HG03175 (cell line): Measurements from ENCODE around the gene B3GNT9.

Experiments used
- ATAC-seq: cut with Tn5 transposase; IDR thresholded peaks from one replicate; pipeline ENCODE4 v1.9.1; 2021; ENCODE audit warnings: mild to moderate bottlenecking, moderate library complexity; ENCODE audit not compliant: unreplicated experiment

The B3GNT9 gene

DNA sequence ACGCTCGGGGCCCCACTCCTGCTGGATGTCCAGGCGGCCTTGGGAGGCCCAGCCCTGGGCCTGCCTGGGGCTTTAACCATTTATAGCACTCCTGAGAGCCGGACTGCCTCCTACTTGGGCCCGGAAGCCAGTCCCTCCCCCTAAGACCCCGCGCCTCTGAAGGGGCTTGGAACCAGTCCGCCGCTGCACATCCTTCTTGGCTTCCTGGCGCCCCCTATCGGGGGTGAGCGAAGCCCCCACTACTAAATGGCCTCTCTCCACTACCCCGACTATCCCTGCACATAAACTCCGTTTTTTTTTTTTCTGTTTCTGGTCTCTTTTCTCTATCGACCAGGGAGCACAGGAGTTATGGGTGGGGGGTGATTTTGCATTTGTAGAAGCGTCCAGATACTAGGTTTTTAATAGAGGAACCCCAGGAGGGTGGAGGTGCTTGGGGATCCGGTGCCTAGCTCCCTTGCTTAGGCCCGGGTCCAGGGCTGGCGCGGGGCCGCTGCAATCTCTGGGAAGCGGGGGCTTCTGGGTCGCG lies 18.9 kb upstream of the B3GNT9 start:
- no peak for ATAC-seq

DNA sequence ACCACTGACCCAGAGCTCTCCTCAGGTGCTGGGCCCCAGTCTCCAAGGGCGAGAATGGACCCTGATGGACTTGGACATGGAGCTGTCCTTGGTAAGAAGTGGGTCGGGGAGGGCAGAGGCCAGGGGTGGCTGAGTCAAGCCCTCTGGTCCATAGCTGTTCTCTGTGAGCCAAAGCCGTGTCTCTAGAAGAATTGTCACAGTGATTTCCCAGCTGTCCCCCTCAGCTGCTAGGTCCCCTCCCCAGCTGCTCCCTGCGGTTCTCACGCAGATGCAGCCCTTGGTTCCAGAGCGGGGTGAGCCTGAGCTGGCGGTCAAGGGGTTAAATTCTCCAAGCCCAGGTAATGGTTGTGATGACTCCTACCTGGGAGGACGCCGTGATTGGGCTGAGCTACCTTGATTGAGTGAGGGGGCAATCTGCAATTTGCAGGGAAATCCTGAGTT lies 18.2 kb upstream of the B3GNT9 start:
- no peak for ATAC-seq

DNA sequence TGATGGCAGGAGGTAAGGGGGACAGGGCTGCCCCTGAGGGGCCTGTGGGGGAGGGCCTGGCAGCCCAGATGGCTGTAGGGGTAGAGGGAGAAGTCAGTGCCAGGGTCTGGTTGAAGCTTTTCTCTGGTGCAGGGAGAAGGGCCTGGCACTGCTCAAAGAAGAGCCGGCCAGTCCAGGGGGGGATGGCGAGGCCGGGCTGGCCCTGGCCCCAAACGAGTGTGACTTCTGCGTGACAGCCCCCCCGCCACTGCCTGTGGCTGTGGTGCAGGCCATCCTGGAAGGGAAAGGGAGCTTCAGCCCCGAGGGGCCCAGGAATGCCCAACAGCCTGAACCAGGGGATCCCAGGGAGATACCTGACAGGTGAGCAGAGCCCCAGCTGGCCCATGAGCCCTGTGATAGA lies 16.8 kb upstream of the B3GNT9 start:
- ATAC-seq: no peak

DNA sequence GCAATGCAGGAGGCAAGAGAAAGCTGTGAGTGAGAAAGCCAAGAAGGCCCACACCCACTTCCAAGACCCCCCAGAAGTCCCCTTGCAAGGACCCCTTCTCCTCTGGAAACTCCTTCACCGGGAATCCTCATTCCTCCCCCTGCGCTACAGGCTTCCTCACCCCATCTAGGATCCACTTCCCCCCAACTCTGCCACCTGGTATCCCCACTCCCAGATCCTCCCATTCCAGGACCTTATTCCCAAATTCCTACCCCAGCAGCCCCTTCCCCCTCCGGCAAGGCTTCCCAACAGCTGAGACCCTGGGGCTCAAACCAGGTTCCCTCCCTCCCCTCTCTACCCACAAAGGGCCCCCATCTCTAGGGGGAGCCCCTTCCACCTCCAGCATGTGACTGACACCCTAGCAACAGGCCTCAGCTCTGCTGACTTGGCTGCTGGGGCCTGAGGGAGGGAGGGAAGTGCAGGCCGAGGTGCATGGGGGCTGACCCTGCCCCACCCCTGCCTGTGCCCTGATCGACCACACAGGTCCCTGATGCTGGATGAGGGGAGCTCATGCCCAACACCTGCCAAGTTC lies 15.9 kb upstream of the B3GNT9 start:
- ATAC-seq: no peak

DNA sequence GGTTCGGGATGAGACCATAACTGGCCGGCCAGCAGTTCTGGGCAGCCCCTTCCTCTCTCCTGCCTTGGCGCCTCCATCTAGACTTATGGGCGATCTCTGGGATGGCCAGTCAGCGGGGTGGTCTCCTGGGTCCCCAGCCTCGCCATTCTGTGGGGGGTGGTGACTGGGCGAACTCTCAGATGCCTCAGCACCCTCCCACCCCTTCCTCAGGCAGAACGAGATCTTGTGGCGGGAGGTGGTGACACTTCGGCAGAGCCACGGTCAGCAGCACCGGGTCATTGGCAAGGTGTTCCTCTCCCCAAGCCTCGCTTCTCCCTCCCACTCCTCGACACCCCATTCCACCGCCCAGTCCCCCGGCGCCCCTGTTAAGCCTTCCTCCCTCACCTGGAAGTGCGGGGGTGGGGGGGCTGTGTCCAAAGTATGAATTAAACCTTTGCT lies 15.3 kb upstream of the B3GNT9 start:
- no peak for ATAC-seq

DNA sequence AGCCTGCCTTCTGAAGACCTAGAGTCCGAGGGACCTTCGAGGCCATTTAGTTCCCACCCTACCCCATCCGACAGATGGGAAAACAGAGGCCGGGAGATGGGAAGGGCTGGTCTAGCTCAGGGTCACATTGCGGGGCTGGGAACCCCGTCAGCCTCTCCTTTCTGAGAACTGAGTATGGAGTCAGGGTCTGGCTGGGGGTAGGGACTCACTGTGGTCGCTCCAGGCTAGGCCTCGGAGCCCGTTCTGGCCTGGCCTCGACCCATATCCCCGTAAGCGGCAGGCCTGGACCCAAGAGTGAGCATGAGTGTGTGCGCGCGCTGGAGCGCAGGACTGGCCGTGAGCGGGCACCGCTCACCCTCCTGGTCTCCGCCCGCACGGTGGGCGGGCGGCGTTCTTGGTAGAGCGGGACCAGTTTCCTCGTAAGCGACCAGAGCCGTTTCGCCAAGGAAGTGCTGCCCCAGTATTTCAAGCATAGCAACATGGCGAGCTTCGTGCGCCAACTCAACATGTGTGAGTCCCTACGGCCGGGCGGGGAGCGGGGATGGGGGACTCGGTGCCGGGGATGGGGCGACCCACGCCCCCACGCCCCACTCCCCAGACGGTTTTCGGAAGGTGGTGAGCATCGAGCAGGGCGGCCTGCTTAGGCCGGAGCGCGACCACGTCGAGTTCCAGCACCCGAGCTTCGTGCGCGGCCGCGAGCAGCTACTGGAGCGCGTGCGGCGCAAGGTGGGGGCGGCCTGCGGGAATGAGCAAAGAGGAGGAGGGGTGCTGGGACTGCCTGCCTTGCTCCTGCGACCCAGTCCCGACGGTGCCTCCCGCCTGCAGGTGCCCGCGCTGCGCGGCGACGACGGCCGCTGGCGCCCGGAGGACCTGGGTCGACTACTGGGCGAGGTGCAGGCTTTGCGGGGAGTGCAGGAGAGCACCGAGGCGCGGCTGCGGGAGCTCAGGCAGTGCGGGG lies 14.6 kb upstream of the B3GNT9 start:
- ATAC-seq: no peak

- no peak for ATAC-seq
These were observed 13.8 kb upstream of the B3GNT9 start, which contains the start of gene HSF4 for GRCh38 chr16:67164599-67165061. TSS of gene HSF4 (plus strand) at chr16:67164745. CDS start at chr16:67164812, 67 bp downstream.

DNA sequence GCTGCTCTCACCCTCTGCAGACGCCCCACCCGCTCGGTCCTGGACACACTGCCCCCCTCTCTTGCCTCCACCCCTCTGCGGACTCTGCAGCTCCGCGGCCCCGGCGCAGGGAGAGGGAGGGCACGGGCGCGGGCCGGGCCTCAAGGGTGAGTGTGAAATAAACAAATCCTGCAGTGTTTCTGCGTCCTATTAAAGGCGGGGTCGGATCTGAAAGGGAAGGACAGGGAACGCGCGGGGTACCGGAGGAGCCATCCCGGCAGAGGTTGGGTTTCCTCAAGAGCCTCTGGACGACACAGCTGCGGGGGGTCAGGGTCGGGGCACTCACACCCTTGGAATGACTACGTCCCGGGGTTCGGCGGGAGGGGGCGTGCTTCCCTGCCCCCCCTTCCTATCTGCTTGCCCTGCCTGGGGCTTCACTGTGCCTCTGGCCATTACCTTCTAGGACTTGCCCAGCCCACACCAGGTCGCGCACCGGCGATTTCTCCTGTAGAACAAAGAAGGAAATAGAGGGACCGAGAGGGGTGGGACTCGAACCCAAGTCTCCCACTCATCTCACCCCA lies 13.3 kb upstream of the B3GNT9 start:
- ATAC-seq: no peak

DNA sequence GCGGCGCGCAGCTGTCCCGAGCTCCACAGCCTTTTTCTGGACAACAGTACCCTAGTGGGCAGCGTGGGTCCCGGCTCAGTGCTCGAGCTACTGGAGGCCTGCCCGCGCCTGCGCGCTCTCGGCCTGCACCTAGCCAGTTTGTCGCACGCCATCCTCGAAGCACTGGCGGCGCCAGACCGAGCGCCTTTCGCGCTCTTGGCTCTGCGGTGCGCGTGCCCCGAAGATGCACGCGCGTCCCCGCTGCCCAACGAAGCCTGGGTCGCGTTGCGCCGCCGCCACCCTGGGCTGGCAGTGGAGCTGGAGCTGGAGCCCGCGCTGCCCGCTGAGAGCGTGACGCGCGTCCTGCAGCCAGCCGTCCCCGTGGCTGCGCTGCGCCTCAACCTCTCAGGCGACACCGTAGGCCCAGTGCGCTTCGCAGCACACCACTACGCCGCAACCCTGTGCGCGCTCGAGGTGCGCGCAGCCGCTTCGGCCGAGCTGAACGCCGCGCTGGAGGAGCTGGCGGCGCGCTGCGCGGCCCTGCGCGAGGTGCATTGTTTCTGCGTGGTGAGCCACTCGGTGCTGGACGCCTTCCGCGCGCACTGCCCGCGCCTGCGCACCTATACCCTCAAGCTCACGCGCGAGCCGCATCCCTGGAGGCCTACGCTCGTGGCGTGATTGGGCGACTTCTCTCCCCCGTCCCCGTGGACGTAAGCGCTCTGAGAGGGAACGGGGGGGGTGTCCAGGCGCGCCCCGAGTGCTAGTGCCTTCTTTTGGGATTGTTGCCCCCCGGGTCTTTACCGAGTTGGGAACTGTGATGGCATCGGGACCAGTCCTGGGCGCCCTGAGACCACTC lies 12.6 kb upstream of the B3GNT9 start:
- ATAC-seq: no peak

DNA sequence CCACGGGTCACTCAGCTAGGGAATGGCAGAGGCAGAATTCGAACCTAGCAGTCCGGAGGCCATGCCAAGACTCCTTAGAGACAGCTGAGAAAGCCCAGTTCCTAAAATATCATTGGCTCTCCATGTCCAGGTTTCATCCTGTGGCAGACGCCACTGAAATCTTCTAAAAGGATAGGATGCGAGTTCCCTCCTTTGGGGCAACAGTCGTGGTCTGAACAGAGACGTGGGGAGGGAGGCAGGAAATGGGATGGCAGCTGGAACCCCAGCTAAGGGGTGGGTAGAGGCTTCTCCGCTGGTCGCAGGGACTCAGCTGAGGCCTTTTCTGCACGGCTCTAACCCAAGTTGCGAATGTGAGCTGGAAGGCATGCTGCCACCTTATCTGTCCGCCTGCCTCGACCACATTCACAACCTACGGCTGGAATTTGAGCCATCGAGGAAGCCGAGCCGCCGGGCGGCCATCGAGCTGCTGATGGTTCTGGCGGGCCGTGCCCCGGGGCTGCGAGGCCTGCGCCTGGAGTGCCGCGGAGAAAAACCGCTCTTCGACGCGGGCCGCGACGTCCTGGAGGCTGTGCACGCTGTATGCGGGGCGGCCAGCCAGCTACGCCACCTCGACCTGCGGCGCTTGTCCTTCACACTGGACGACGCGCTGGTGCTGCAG lies 11.8 kb upstream of the B3GNT9 start:
- ATAC-seq: no peak

DNA sequence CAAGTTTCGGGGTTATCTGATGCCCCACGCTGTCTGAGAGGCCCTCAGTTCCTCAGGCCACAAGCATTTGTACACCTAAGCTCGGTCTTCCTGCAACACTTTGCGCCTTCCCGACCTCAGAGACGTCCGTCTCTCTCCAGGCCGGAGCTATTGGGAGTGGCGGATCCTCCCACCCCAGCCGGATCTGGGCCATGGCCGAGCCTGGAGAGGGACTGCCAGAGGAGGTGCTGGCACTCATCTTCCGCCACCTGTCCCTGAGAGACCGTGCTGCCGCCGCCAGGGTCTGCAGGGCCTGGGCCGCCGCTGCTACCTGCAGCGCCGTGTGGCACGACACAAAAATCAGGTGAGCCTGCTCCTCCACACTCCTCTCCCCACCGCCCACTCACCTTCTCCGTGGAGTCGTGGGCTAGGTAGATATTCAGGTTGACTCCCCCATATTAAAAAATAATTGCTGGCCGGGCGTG lies 10.8 kb upstream of the B3GNT9 start:
- no peak for ATAC-seq

DNA sequence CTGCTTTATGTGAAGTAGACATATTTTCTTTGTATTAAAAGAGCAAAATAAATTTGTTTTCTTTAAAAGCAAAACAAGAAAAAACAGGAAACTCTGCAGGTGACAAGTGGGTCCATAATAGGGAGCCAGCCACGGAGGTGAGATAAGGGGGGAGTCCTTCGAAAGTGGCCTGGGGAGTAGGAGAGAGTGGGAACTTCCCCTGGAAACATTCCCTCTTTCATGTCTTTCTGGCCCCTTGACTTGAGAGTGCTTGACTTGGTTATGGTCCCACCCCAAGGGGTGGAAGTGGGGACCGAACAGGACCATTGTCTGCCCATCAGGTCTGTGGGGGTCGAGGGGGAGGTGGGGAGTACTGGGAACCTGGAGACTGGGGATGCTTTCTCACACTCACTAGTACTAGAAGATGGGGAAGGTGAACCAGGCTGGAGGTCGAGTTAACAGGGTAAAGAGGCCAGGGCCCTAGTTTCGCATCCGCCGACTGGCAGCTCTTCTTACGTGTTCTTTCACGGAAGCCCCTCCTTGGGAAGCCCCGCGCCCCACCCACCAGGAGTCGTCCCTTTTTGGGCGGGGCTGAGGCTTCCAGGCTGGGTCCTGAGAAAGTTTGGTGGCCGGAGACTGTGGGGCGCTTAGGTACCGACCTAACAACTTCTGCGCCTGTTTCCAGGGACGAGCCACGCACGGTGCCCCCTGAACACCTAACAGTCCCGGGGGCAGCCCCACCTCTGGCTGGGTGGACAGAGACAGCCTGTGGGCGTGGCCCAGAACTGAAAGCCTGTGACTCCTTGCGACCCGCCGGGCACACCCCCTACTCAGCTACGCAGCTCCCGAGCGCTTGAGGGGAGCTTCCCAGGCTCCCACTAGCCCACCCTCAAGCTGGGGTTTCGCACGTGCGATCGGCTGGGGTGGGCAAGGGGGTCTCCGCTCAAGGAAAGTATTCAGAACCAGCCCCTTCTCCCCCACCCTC lies 8.1 kb upstream of the B3GNT9 start:
- peak; percentile 32 for ATAC-seq

DNA sequence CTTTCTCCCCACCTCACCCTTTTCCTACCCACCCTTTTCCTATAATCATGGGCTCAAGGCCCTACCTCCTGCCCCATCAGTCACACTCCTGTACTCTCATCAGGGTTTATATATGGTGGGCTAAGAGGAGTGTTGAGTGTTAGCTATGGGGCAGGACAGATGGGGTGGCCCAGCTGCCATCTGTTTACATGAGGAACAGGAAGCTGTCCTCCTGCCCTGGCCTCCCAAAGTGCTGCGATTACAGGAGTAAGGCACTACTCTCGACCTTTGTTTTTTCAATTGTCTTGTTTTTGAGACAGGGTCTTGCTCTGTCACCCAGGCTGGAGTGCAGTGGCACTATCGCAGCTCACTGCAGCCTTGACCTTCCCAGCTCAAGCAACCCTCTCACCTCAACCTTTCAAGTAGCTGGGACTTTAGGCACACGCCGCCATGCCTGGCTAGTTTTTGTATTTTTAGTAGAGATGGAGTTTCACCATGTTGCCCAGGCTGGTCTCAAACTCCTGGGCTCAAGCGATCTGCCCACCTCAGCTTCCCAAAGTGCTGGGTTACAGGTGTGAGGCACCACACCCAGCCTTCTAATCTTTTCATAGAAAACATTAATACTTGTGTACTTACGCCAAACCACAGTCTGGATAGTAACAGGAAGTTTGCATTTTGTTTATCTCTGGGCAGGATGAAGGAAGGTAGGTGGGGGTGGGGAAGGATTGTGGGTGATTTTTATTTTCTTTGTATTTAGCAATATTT lies 7.3 kb upstream of the B3GNT9 start:
- ATAC-seq: no peak

- no peak for ATAC-seq
These were observed 6.4 kb upstream of the B3GNT9 start for GRCh38 chr16:67157106-67157748.

DNA sequence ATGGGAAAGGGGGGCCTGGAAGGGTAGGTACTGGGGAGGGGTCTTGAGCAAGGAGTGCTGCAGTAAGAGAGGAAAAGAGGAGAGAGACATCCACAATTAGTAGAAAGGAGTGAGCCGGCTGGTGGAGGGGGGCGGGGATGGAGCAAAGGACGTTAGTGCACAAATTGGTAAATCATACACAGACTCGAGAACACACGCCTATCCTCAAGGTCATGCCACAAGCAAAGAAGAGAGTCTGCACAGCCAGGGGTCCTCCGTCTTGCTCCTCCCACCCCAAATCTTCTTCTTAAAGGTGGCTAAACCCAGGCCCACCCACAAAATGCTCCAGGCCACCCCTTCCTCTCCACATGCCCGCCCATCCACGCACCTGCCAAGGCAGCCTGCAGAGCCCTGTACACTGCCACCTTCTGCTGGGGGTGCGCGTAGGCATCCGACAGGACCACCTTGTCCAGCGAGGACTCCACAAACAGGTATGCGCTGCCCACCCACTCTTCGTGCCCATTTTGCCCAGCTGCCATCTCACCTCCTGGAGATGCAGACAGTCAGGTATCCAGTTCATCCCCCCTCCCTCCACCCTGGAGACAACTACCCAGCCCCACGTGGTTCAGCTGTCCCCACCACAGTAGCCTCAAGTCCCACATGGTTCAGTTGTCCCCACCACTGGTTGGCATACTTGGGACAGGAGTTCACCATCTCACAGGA lies 5.5 kb upstream of the B3GNT9 start:
- no peak for ATAC-seq

- peak; percentile 21 for ATAC-seq
These were observed 4.7 kb upstream of the B3GNT9 start for GRCh38 chr16:67155295-67156142.
